Measurements from ENCODE around the gene SRRM4. TPM values are rescaled to one million over a fixed set of nuclear protein-coding genes. Genes with fewer than 3 reads are reported as not detected.

SRRM4 gene
- total RNA-seq, 1 donor = not detected

DNA sequence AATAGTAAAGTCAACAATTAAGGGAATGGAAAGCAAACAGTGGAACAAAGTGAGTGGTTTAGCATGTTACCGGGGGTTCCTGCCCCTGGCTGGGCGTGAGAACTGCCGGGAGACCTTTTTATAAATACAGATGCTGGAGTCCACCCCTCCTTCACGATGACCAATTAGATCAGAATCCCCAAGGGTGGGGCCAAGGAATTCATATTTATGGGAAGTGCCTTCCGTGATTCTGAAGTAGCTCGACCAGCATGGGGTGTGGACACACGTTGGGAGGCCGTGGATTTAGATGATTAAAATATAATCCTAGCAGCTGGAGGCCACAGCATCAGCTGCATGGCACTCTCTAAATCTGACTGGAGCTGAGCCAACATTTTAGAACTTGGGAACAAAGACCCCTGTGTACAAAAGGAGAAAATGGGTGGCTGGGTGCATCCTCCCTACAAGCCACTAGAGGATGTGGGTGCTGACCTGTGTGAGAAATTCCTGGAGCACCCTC, 87.9 kb downstream of the SRRM4 start:
- Histone ChIP-seq H4K20me1 (ENCODE audit: insufficient read depth, low read length) (no peaks in the 10 kb centered on the region), H3K79me2 (ENCODE audit: insufficient read depth, low read length) (no peaks in the 10 kb centered on the region), H3K36me3 (ENCODE audit: insufficient read depth, low read length) (no peaks in the 10 kb centered on the region), H3K27ac (ENCODE audit: low read depth, low read length) (no peak overlapping the region), H2AFZ (ENCODE audit: low read length) (no peak overlapping the region), H3K9me3 (ENCODE audit: low read depth, low read length) (no peaks in the 10 kb centered on the region), H3K4me1 (ENCODE audit: insufficient read depth, low read length) (no peaks in the 10 kb centered on the region), H3K4me2 (ENCODE audit: insufficient read depth, low read length) (no peak overlapping the region), H3K27me3 (ENCODE audit: insufficient read depth, low read length) (no peaks in the 10 kb centered on the region), H3K4me3 (ENCODE audit: insufficient read depth, low read length) (no peak overlapping the region)
- DNase-seq (ENCODE audit: insufficient read length, low spot score, missing footprints) = no peak
- TF ChIP-seq, protein P1, sequence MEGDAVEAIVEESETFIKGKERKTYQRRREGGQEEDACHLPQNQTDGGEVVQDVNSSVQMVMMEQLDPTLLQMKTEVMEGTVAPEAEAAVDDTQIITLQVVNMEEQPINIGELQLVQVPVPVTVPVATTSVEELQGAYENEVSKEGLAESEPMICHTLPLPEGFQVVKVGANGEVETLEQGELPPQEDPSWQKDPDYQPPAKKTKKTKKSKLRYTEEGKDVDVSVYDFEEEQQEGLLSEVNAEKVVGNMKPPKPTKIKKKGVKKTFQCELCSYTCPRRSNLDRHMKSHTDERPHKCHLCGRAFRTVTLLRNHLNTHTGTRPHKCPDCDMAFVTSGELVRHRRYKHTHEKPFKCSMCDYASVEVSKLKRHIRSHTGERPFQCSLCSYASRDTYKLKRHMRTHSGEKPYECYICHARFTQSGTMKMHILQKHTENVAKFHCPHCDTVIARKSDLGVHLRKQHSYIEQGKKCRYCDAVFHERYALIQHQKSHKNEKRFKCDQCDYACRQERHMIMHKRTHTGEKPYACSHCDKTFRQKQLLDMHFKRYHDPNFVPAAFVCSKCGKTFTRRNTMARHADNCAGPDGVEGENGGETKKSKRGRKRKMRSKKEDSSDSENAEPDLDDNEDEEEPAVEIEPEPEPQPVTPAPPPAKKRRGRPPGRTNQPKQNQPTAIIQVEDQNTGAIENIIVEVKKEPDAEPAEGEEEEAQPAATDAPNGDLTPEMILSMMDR (IDR thresholded peaks at IDR 0.05; ENCODE audit: extremely low read depth, low read depth, low read length) = no peak

DNA sequence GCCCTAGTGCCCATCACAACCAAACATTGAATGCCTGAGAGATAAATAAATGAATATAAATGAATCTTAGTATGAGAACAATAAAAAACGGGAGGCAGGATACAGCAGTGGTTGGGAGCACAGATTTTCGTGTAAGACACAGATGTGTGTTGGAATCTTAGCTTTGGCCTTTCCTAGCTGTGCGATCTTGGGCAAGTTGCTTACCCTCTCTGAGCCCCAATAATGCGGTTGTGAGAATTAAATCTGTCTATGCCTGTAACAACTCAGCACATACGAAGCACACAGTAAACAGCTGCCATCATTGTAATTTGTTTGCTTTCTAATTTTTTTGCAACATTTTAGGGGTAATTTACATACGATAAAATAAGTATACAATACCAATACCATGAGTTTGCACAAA, 89.8 kb downstream of the SRRM4 start:
- H3K36me3 ChIP-seq (ENCODE audit: insufficient read depth, low read length) = no peaks in the 10 kb centered on the region
- H3K4me3 ChIP-seq (ENCODE audit: insufficient read depth, low read length) = no peak overlapping the region
- DNase-seq (ENCODE audit: insufficient read length, low spot score, missing footprints) = no peak
- H2AFZ ChIP-seq (ENCODE audit: low read length) = no peak overlapping the region
- H4K20me1 ChIP-seq (ENCODE audit: insufficient read depth, low read length) = no peaks in the 10 kb centered on the region
- TF ChIP-seq, protein P1 (IDR thresholded peaks at IDR 0.05; ENCODE audit: extremely low read depth, low read depth, low read length) = no peak
- H3K9me3 ChIP-seq (ENCODE audit: low read depth, low read length) = no peaks in the 10 kb centered on the region
- H3K4me1 ChIP-seq (ENCODE audit: insufficient read depth, low read length) = no peaks in the 10 kb centered on the region
- H3K4me2 ChIP-seq (ENCODE audit: insufficient read depth, low read length) = no peak overlapping the region
- no peaks in the 10 kb centered on the region for H3K27me3 ChIP-seq (ENCODE audit: insufficient read depth, low read length)
- no peaks in the 10 kb centered on the region for H3K79me2 ChIP-seq (ENCODE audit: insufficient read depth, low read length)
- no peak overlapping the region for H3K27ac ChIP-seq (ENCODE audit: low read depth, low read length)

- no peaks in the 10 kb centered on the region for H3K79me2 ChIP-seq (ENCODE audit: insufficient read depth, low read length)
- peak; percentile 5 for DNase-seq (ENCODE audit: insufficient read length, low spot score, missing footprints)
- no peak overlapping the region for H3K4me3 ChIP-seq (ENCODE audit: insufficient read depth, low read length)
- H2AFZ ChIP-seq (ENCODE audit: low read length) = no peak overlapping the region
- H3K4me1 ChIP-seq (ENCODE audit: insufficient read depth, low read length) = no peaks in the 10 kb centered on the region
- TF ChIP-seq, protein P1 (IDR thresholded peaks at IDR 0.05; ENCODE audit: extremely low read depth, low read depth, low read length) = no peak
- H3K9me3 ChIP-seq (ENCODE audit: low read depth, low read length) = no peaks in the 10 kb centered on the region
- no peaks in the 10 kb centered on the region for H3K36me3 ChIP-seq (ENCODE audit: insufficient read depth, low read length)
- H4K20me1 ChIP-seq (ENCODE audit: insufficient read depth, low read length) = no peaks in the 10 kb centered on the region
- no peaks in the 10 kb centered on the region for H3K27me3 ChIP-seq (ENCODE audit: insufficient read depth, low read length)
- H3K4me2 ChIP-seq (ENCODE audit: insufficient read depth, low read length) = no peak overlapping the region
- no peak overlapping the region for H3K27ac ChIP-seq (ENCODE audit: low read depth, low read length)
Measured at GRCh38 chr12:119071638-119072231, 90.4 kb downstream of the SRRM4 start.

DNA sequence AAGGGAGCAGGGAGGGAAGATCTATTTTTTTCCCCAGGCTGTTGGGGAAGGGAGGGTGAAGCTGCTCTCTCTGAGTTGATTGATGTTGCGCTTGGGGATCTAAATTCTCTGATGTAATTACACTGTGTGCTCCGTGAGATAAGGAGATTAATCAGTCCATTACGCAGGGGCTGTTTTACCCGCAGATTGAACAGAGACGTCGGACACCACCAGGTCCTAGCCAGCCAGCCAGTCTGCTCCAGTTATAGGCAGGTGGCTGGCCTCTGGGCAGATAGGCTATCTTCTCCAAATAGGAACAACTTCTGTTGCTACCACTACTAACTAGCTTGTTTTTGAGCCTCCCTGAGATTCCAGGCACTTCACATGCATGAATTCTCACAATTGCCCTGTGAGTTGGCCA, 91.1 kb downstream of the SRRM4 start:
- H3K4me3 ChIP-seq (ENCODE audit: insufficient read depth, low read length) = no peak overlapping the region
- peak; percentile 15 for DNase-seq (ENCODE audit: insufficient read length, low spot score, missing footprints)
- H3K27ac ChIP-seq (ENCODE audit: low read depth, low read length) = no peak overlapping the region
- H3K27me3 ChIP-seq (ENCODE audit: insufficient read depth, low read length) = no peaks in the 10 kb centered on the region
- TF ChIP-seq, protein P1 (IDR thresholded peaks at IDR 0.05; ENCODE audit: extremely low read depth, low read depth, low read length) = no peak
- no peaks in the 10 kb centered on the region for H3K79me2 ChIP-seq (ENCODE audit: insufficient read depth, low read length)
- no peaks in the 10 kb centered on the region for H3K36me3 ChIP-seq (ENCODE audit: insufficient read depth, low read length)
- no peaks in the 10 kb centered on the region for H4K20me1 ChIP-seq (ENCODE audit: insufficient read depth, low read length)
- no peak overlapping the region for H2AFZ ChIP-seq (ENCODE audit: low read length)
- H3K4me2 ChIP-seq (ENCODE audit: insufficient read depth, low read length) = no peak overlapping the region
- no peaks in the 10 kb centered on the region for H3K9me3 ChIP-seq (ENCODE audit: low read depth, low read length)
- H3K4me1 ChIP-seq (ENCODE audit: insufficient read depth, low read length) = no peaks in the 10 kb centered on the region

Data from osteoblast (primary cell).